ENCODE results near the gene LRRC38. TPM values are rescaled to one million over a fixed set of nuclear protein-coding genes. Genes with fewer than 3 reads are reported as not detected.

Gene LRRC38
- total and polyA plus RNA-seq, 2 donors (not counting 1 experiment from before 2014, with no cell fraction given) = not detected

DNA sequence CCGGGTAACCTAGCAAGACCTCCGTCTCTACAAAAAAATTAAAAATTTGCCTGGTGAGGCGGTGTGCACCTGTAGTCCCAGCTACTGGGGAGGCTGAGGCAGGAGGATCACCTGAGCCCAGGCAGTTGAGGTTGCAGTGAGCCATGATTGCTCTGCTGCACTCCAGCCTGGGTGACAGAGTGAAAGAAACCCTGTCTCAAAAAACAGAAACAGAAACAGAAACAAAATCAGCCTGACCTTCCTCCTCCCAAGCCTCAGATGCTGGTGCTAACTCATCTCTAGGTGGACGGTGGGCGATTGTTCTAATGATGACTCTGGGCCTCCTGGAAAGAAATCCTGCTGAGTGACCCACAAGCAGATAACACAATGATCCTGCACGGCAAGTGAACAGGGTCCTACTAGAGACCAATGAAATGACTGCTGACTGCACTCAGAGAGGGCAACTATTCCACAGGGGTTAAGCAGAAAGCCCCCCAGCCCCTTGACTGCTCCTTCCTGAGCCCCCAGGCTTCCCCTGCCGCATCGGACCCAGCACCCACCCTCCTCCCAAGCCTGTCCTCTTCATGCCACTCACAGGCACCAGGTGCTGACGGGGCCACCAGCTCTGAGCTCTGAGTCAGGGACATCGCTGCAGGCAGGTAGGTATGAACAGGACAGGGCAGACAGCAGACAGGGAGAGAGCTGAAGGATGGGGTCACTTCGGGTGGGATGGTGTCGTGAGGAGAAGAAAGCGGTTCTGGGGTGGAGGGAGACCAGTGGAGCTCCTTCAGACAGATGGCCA is 27.8 kb upstream of the LRRC38 start:
- Histone ChIP-seq H3K4me3 (replicated peaks in 1 of 4; ENCODE audit: control extremely low read depth in 1 of 4, insufficient read depth in 1 of 4, low read depth in 3 of 4, low read length in 4 of 4) (no peak overlapping the region), H3K27me3 (ENCODE audit: control insufficient read depth, insufficient read depth, low read length) (no peaks in the 10 kb centered on the region), H2AFZ (ENCODE audit: low read length) (no peak overlapping the region), H3K36me3 (ENCODE audit: control insufficient read depth, insufficient read depth, low read length) (no peaks in the 10 kb centered on the region), H3K4me2 (ENCODE audit: extremely low read depth, insufficient read depth, low read length) (no peak overlapping the region), H3K27ac (ENCODE audit: insufficient read depth, low read length) (no peak overlapping the region), H3K4me1 (ENCODE audit: control insufficient read depth, extremely low read depth, insufficient read depth, low read length) (no peaks in the 10 kb centered on the region), H4K20me1 (ENCODE audit: control insufficient read depth, extremely low read depth, insufficient read depth, low read length) (no peaks in the 10 kb centered on the region), H3K9me3 (ENCODE audit: control insufficient read depth, insufficient read depth, low read depth, low read length) (no peaks in the 10 kb centered on the region), H3K9ac (ENCODE audit: insufficient read depth, low read length) (no peak overlapping the region), H3K79me2 (ENCODE audit: control insufficient read depth, insufficient read depth, low read length) (no peaks in the 10 kb centered on the region)
- no peak for DNase-seq (ENCODE audit: low read depth in 2 of 2)
- TF ChIP-seq, protein P1, sequence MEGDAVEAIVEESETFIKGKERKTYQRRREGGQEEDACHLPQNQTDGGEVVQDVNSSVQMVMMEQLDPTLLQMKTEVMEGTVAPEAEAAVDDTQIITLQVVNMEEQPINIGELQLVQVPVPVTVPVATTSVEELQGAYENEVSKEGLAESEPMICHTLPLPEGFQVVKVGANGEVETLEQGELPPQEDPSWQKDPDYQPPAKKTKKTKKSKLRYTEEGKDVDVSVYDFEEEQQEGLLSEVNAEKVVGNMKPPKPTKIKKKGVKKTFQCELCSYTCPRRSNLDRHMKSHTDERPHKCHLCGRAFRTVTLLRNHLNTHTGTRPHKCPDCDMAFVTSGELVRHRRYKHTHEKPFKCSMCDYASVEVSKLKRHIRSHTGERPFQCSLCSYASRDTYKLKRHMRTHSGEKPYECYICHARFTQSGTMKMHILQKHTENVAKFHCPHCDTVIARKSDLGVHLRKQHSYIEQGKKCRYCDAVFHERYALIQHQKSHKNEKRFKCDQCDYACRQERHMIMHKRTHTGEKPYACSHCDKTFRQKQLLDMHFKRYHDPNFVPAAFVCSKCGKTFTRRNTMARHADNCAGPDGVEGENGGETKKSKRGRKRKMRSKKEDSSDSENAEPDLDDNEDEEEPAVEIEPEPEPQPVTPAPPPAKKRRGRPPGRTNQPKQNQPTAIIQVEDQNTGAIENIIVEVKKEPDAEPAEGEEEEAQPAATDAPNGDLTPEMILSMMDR (conservative IDR thresholded peaks at IDR 0.05 in 1 of 2, IDR thresholded peaks at IDR 0.05 in 1 of 2; ENCODE audit: low read depth in 1 of 2, low read length in 2 of 2) = no peak
- no peak for TF ChIP-seq EZH2 (IDR thresholded peaks at IDR 0.05; ENCODE audit: low read length, missing control alignments)

DNA sequence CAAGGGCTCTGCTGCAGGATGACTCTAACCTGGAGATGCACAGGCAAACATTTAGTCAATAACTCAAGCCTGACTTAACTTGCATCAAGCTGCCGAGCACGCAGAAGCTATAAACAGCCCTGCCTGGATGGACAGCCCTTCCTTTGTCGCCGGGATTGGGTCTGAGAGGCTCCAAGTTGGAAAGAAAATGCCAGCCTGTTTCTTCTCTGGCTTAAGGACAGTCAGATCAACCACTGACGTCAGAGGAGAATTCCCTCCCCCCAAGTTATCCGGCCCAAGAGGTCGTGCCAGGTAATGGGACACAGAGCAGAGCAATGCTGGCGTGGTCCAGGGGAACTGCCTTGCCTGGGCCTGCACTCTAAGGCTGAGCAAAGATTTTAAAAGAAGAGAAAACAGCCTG is 27.1 kb upstream of the LRRC38 start:
- no peaks in the 10 kb centered on the region for H3K79me2 ChIP-seq (ENCODE audit: control insufficient read depth, insufficient read depth, low read length)
- H2AFZ ChIP-seq (ENCODE audit: low read length) = no peak overlapping the region
- no peak overlapping the region for H3K4me2 ChIP-seq (ENCODE audit: extremely low read depth, insufficient read depth, low read length)
- H3K4me3 ChIP-seq (replicated peaks in 1 of 4; ENCODE audit: control extremely low read depth in 1 of 4, insufficient read depth in 1 of 4, low read depth in 3 of 4, low read length in 4 of 4) = no peak overlapping the region
- no peaks in the 10 kb centered on the region for H3K27me3 ChIP-seq (ENCODE audit: control insufficient read depth, insufficient read depth, low read length)
- H3K9me3 ChIP-seq (ENCODE audit: control insufficient read depth, insufficient read depth, low read depth, low read length) = no peaks in the 10 kb centered on the region
- no peaks in the 10 kb centered on the region for H4K20me1 ChIP-seq (ENCODE audit: control insufficient read depth, extremely low read depth, insufficient read depth, low read length)
- H3K27ac ChIP-seq (ENCODE audit: insufficient read depth, low read length) = no peak overlapping the region
- TF ChIP-seq, protein P1 (conservative IDR thresholded peaks at IDR 0.05 in 1 of 2, IDR thresholded peaks at IDR 0.05 in 1 of 2; ENCODE audit: low read depth in 1 of 2, low read length in 2 of 2) = no peak
- TF ChIP-seq EZH2 (IDR thresholded peaks at IDR 0.05; ENCODE audit: low read length, missing control alignments) = no peak
- no peak overlapping the region for H3K9ac ChIP-seq (ENCODE audit: insufficient read depth, low read length)
- H3K4me1 ChIP-seq (ENCODE audit: control insufficient read depth, extremely low read depth, insufficient read depth, low read length) = no peaks in the 10 kb centered on the region
- no peak for DNase-seq (ENCODE audit: low read depth in 2 of 2)
- no peaks in the 10 kb centered on the region for H3K36me3 ChIP-seq (ENCODE audit: control insufficient read depth, insufficient read depth, low read length)

DNA sequence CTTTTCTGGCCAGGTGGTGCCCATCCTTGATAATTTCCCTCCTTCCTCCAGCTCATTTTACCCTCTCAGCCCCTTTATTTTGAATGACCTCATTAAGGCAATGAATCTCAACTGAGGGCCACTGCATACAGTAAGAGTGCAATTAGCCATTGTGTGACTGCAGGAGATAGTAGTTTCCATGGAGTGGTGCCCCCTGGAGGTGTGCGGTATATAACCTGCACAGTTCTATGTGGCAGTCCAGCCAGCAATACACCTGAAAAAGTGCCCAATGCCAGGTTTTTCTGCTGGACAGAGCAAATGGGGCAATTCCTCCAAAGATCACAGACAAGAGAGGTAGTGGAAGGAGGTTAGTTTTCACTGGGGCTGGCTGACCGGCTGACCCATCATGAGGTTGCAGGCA is 25.9 kb upstream of the LRRC38 start:
- H3K4me3 ChIP-seq (replicated peaks in 1 of 4; ENCODE audit: control extremely low read depth in 1 of 4, insufficient read depth in 1 of 4, low read depth in 3 of 4, low read length in 4 of 4) = no peak overlapping the region
- H3K9me3 ChIP-seq (ENCODE audit: control insufficient read depth, insufficient read depth, low read depth, low read length) = no peaks in the 10 kb centered on the region
- H3K36me3 ChIP-seq (ENCODE audit: control insufficient read depth, insufficient read depth, low read length) = no peaks in the 10 kb centered on the region
- H2AFZ ChIP-seq (ENCODE audit: low read length) = no peak overlapping the region
- H3K27me3 ChIP-seq (ENCODE audit: control insufficient read depth, insufficient read depth, low read length) = no peaks in the 10 kb centered on the region
- H3K27ac ChIP-seq (ENCODE audit: insufficient read depth, low read length) = no peak overlapping the region
- no peak overlapping the region for H3K9ac ChIP-seq (ENCODE audit: insufficient read depth, low read length)
- no peak overlapping the region for H3K4me2 ChIP-seq (ENCODE audit: extremely low read depth, insufficient read depth, low read length)
- no peaks in the 10 kb centered on the region for H3K4me1 ChIP-seq (ENCODE audit: control insufficient read depth, extremely low read depth, insufficient read depth, low read length)
- no peaks in the 10 kb centered on the region for H3K79me2 ChIP-seq (ENCODE audit: control insufficient read depth, insufficient read depth, low read length)
- TF ChIP-seq EZH2 (IDR thresholded peaks at IDR 0.05; ENCODE audit: low read length, missing control alignments) = no peak
- no peaks in the 10 kb centered on the region for H4K20me1 ChIP-seq (ENCODE audit: control insufficient read depth, extremely low read depth, insufficient read depth, low read length)
- DNase-seq (ENCODE audit: low read depth in 2 of 2) = no peak
